IPS-NIHi7 (cell line): ENCODE data around the gene RHOT2.

ENCODE experiments used
- DNase-seq: peaks from one replicate; pipeline ENCODE4 v3.0.0; 2012; ENCODE audit warnings: mixed read lengths; ENCODE audit errors: extremely low spot score

Gene RHOT2

DNA sequence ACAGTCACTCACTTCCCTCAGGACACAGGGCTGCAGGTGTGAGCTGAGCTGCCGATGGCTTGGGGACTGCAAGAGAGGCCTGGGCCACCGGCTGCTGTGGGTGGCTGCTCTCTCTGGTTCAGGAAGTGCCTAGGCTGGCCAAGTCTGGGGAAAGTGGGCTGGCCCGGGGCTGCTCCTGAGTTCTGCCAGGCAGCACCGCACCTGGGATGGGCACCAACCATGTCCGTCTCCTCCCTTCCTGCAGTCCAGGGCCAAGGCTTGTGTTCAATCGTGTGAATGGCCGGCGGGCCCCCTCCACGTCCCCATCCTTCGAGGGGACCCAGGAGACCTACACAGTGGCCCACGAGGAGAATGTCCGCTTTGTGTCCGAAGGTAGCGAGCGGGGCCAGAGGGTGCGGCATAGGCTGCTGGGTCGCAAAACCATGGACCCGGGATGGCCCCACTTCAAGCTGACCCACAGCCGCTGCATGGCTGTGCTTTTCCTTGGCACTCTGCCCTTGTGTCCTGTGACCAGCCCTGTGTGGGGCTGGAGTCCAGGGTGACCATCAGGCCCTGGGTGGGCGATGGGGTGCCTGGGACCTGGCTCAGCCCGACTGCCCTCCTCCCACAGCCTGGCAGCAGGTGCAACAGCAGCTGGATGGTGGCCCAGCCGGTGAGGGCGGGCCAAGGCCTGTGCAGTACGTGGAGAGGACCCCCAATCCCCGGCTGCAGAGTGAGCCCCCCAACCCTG is 20.6 kb upstream of the RHOT2 start:
- DNase-seq = no peak

DNA sequence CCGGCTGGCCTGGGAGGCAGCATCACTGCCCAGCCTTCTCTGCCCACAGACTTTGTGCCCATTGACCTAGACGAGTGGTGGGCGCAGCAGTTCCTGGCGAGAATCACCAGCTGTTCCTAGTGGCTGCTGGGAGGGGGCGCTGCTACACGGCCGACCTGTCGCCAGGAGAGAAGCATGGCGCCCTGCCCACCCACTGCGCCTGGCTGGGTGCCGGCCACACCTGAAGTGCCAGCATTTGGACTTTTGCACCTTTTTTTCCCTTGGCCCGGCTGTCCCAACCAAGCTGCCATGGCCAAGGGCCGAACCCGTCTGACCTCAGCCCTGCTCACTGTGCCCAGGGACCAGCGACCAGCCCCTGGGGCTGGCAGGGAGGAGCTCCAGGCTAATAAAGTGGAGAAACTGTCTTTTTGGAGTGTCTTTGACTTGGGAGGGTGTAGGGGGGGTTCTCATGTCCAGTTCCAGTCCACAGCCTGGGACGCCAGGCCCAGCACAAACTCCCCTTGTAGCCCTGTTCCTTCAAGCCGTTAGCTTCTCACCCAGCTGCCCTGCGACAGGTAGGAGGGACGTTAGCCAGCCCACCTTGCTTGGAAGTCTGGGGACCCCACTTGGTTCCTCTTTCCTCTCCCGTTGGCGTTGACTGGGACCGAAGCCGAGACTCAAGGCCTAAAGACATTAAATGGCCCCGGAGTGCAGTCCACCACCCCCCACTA is 19.7 kb upstream of the RHOT2 start:
- peak; percentile 71 for DNase-seq

DNA sequence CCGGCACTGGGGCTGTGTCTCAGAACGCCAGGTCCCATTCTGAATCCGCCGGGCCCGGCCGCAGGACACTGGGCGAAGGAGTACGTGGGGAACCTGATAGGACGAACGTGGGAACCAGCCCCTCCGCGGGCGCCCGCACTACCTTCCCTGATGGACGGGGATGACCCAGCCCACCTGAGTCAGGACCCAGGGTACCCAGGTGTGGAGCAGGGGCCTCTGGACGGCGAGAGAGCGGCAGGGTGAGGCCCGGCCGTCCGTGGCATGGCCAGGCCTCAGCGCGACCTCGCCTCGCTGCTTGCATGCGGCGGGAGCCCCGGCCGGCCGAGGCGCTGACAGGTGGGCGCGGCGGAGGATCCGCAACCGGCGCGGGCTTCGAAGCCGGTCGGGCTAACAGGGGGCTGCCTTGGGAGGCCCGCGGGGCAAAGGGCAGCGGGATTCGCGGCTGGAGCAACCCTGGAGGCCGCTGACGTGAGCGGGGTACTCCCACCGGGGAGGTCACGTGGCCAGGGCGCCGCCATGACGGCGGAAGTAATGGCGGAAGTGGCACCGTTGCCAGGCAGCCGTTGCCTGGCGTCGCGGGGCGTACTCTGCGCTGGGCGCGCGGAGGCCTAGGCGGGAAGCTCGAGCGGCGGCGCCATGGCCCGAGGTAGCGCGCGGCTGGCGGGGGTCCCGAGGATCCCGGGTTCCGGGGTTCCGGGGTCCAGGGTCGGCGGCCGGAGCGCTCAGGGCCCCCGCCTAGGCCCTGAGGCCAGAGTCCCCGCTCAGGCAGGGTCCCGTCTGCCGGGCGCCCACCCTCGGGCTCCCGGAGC is 18.9 kb upstream of the RHOT2 start, which contains the start of gene WDR90:
Gene WDR90, plus strand, starts transcription at position 585 of the 809 bp plus-strand sequence. Its CDS starts 52 bp downstream, at position 637.
- peak; percentile 97 for DNase-seq

DNA sequence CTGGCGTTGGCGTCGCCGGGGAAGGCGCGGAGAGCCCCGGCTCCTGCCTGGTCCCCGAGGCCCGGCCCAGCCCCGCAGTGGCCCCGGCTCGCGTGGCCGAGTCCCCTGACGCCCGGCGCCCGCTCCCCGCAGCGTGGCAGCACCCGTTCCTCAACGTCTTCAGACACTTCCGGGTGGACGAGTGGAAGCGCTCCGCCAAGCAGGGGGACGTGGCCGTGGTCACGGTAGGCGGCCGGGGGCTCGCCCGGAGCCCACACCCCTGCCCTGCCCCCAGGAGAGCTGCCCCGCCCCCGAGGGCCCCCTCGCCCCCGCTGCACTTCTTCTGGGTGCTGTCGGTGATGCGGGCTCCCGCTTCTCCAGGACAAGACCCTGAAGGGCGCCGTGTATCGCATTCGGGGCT is 18.3 kb upstream of the RHOT2 start:
- no peak for DNase-seq

DNA sequence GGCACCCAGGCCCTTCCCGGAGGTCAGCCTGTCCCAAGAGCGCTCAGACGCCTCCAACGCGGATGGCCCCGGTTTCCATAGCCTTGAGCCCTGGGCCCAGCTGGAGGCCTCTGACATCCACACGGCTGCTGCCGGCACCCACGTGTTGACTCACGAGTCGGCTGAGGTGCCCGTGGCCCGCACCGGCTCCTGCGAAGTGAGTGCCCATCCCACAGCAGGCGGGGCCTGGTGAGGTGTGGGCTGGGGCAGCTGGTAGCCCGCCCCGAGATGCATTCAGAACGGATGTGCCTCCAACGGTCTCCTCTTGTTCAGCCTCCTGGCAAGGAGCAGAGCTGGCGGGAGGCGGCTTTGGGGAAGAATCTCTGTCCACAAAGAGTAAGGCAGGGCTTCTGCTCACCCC is 16.1 kb upstream of the RHOT2 start:
- no peak for DNase-seq

DNA sequence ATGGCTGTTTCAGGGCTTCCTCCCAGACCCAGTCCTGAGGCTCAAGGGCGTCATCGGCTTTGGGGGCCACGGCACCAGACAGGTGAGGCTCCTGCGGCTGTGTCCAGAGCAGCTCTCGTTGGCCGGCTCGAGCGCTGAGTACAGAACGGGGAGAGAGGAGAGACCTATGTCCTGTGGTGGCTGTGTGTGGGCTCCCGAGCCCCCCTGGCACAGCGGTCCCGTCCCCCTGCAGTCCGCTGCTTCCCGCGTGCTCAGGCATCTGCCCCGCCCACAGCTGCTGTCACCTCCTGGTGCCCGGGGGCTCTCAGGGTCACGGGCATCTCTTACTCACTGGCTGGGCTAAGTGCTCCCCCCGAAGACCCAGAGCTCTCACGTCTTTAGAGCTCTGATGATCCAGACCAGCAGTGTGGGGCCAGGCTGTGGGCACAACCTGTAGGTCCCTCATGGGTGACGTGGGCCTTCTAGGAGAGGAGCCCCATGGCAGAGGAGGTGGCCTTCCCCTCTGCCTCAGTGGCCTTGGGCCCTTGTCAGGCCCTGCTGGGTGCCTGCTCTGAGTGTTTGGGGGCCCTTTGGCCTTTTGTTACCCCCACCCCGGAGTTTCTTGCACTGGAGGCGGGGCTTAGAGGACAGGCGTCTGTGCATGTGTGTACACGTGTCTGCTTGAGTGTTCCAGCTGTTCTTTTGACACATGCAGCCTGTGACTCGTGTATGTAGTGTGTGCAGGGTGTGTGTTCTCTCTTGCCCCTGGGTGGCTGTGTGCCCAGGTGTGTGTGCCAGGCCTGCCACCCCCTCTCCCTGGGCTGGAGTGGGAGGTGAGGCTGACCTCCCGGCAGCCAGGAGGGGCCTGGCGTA is 15.3 kb upstream of the RHOT2 start:
- no peak for DNase-seq

DNA sequence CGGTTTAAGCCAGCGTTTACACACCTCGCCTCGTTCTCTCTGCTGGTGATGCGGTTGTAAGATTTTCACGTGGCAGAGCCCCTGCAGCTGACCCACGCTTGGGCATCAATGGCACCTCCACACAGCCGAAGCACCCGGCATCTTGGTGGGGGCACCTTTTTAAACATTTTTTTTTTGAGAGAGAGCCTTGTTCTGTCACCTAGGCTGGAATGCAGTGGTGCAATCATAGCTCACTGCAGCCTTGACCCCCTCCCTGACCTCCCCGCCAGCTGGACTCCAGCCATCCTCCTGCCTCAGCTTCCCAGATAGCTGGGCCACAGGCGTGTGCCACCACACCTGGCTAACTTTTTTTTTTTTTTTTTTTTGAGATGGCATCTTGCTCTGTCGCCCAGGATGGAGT is 13.9 kb upstream of the RHOT2 start:
- DNase-seq = no peak

DNA sequence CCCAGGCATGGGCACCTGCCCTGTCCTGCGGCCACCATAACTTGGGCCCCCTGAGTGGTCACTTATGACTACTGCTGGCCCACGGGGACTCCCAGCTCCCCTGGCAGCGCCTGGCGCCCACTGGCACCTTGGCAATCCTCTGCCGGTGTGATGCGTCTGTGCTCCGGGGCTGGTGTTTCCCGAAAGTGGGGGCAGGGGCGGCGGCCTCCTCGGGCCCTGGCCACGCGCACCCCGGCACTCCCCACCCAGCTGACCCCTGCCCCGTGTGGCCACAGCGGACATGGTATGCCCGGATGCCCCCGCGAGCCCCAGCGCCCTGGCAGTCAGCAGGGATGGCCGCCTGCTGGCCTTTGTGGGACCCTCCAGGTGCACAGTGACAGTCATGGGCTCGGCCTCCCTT is 10.4 kb upstream of the RHOT2 start:
- DNase-seq = no peak

DNA sequence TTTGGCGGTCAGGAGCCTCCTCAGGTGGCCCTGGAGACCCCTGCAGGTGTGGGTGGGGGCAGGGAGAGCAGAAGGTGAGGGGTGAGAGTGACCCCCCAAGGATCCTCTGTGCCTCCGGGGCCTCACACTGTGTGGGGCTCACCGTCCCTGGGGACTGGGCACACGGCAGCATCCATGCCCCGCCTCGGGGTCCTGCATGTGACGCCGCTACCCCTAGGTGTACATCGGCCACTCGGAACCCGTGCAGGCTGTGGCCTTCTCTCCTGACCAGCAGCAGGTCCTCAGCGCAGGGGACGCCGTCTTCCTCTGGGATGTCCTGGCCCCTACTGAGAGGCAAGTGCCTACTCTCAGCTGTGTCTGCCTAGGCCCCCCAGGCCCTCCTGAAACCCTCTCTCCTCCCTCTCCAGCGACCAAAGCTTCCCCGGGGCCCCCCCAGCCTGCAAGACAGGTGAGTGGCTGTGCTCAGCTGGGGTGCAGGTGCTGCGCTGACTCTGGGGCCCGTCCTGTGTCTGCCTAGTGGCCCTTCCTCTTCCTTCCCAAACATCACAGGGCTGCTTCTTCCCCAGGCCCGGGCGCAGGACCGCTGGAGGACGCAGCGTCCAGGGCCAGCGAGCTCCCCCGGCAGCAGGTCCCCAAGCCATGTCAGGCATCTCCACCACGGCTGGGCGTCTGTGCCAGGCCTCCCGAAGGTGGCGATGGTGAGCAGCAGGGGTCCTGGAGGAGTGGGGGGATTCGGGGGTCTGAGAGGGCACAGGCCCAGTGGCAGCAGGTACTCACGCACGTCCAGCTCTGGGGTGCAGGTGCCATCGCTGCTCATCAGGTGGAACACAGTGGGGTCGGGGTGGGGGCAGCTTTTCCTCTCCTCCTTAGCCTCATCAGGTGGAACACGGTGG is 9.0 kb upstream of the RHOT2 start:
- no peak for DNase-seq

DNA sequence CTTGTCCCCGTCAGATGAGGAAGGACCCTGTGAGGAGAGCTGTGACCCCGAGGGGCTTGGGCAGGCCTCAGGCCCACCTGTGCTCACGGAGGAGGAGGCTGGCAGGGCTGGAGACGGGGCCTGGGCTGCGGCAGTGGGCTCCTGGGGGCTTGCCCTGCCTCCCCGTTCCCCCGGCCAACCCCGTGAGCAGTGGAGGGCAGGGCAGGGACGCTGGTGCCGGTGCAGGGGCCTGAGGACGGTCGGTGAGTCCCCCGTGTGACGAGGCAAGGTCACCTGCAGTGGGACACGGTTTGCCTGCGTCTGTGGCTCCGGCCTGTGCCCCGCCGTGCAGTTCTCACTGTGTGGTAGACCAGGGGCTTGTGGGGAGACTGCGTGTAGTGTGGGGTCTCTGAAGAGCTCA is 8.3 kb upstream of the RHOT2 start:
- DNase-seq = no peak

DNA sequence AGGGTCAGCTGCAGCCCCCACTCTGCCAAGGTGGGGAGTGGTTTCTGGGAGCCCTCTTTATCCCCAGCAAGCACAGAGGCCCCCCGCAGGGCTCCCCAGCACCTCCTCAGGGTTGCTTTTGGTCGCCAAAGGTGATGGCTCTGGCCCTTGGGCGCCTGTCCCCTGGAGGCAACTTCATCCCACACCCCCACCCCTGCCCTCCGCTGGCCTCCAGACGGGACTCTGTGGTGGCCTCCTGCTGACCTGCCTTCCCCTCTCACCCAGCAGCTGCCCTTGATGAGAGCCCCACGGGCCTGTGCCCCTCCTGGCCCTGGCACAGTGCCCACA is 7.8 kb upstream of the RHOT2 start:
- no peak for DNase-seq

DNA sequence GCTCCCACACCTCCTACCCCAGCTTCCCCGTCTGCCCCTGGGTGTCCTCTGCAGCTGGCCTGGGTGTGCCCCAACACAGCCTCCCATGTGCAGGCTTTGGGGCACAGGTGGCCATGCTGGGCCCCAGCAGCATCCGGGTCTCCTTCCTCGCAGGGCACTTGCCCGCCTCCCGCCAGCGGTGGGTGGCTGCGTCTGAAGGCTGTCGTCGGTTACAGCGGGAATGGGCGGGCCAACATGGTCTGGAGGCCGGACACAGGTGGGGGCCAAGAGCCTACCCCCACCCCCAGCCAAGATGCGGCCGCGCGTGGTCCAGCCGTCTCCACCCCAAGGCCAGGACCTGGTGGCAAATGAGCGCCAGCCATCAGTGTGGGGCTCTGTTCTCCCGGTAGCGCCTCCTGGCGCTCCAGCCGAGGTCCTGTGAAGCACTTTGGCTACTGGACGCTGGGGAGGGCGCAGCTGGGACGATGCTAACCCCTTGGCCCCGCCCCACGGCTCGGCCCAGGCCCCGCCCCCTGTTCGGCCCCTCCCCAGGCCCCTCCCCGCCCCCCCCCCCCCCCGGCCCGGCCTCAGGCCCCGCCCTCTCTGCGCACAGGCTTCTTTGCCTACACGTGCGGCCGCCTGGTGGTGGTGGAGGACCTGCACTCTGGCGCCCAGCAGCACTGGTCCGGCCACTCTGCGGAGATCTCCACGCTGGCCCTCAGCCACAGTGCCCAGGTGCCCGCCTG is 7.3 kb upstream of the RHOT2 start:
- peak; percentile 98 for DNase-seq

DNA sequence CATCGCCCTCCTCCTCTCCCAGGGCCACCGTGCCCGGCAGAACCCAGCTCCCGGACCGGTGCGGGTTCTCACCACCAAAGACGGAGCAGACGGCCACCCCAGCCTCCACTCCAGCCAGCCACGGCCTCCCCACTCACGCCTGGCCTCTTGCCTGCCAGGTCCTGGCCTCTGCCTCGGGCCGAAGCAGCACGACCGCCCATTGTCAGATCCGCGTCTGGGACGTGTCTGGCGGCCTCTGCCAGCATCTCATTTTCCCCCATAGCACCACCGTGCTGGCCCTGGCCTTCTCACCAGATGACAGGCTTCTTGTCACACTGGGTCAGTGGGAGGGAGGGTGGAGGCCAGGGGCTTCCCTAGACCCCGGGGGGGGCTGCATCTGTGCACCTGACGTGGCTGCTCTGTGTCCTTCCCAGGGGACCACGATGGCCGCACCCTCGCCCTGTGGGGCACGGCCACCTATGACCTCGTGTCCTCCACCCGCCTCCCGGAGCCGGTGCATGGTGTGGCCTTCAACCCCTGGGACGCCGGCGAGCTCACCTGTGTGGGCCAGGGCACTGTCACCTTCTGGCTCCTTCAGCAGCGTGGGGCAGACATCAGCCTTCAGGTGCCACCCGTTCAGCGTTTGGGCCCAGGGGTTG is 6.6 kb upstream of the RHOT2 start:
- no peak for DNase-seq

DNA sequence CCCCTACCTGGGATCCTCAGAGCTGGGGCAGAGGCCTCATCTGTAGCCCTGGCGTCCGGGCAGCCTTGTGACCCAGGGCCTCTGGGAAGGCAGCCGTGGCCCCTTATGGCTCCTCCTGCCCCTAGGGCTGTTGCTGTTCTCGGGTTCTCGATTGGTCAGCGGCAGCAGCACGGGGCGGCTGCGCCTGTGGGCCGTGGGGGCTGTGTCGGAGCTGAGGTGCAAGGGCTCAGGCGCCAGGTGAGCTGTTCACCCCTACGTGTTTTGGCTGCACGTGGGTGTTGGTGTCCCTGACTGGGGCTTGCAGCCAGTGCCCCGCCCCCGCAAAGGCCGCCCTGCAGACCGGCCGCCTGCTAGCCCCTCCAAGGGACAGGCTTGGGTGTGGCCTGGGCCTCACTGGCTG is 5.8 kb upstream of the RHOT2 start:
- no peak for DNase-seq

DNA sequence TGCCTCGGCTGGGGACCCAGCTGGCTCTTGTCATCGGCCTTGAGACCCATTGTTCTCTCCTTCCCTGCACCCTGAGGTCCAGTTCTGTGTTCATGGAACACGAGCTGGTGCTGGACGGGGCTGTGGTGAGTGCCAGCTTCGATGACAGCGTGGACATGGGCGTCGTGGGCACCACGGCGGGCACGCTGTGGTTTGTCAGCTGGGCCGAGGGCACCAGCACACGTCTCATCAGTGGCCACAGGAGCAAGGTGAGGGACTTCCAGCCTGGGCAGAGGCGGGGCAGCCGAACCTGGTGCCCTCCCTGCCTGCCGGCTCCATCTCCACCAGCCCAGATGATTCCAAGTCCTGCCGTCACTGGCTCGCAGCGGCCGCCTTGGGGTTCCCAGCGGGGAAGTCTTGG is 5.3 kb upstream of the RHOT2 start:
- no peak for DNase-seq

DNA sequence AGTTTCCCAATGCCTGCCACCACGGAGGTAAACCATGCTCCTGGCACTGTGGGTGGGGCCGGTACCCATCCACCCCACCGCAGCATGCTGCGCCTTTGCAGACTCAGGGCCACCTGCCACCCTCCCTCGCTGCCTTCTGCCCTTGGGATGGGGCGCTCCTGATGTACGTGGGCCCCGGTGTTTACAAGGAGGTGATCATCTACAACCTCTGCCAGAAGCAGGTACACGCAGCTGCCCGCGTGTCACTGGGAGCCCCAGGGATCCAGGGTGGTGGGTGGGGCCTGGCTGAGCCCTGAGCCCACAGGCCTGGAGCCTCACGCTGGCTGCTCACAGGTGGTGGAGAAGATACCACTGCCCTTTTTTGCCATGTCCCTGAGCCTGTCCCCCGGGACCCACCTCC is 1.4 kb upstream of the RHOT2 start:
- DNase-seq = no peak

DNA sequence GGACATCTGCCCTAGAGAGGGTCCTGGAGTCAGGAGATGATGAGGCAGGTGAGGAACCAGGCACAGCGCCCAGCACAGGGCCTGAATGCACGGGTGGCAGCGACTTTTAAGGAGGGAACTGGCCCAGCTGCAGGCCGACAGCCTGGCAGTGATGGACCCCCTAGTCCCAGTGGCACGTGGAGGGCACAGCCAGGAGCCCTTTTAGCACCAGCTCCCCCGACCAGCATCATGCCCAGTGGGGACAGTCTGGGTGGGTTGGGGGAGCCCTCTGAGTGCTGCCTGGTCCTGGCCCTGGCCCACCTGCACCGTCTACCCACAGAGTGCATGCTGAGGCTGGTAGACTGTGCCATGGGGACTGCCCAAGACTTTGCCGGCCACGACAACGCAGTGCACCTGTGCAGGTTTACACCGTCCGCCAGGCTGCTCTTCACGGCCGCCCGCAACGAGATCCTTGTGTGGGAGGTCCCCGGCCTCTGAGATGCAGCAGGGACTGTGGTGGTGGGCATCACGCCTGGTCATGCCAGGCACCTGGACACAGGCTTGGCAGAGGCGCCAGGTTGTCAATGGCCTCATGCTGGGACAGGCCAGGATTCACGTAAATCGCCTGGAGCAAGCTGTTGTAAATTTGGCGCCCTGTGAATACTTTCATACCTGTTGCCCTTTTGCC is 686 bp upstream of the RHOT2 start:
- no peak for DNase-seq

DNA sequence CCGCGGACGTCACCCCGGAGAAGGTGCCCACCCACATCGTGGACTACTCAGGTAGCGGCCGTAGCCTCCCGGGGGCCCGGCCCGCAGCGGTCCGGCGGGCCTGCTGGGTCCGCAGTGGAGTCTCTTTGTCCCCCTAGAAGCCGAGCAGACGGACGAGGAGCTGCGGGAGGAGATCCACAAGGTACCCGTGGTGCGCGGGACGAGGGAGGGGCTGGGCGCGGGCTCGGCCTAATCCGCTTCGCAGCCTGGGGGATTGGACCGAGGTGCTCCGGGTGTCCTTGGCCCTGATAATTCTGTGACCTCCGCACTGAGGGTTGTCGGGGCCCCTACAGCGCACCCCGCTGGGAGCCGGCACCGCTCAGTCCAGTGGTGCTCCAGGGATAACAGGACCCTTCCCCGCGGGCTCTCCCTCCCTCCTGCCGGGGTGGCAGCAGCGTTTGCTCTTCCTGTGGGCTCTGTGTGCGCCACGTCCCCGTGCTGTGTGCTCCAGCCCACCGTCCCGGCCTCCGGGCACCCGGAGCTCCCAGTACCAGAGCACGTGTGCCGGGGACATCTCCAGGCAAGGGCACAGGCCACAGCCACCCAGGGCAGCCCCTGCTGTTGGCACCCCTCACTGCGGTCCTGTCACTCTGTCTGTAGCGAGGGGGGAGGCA is 713 bp downstream of the RHOT2 start:
- no peak for DNase-seq

DNA sequence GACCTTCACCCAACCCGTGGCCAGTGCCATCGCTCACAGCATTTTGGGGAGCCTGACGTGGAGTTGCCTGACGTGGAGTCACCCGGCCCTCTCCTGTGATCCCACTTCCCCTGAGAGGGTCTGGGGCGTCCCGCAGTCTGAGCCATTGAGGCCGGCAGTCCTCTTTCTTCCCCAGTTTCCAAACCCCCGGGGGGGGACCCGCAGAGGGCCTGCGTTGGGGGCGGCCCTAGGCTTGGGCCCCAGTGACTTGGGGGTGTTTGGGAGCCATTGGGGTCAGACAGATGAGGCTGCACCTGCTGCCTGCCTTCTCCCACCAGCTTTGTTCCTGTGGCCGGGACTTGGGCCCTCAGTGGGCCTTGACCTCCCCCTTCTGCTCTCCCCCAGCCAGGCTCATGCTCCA is 1.7 kb downstream of the RHOT2 start:
- no peak for DNase-seq
